ENCODE data around the gene MZT1. TPM values are rescaled to one million over a fixed set of nuclear protein-coding genes. Genes with fewer than 3 reads are reported as not detected.

The MZT1 gene
- total and polyA plus RNA-seq, 12 donors, result 5.8 to 9.6 (median 6.6) TPM

GRCh38 chr13:72694314-72694713 lies 33.1 kb downstream of the MZT1 start:
- H3K27me3 ChIP-seq, result peaks cover 0 to 8% (median 0%) of the 10 kb centered on the region in 7 donors
- TF ChIP-seq, protein P1, sequence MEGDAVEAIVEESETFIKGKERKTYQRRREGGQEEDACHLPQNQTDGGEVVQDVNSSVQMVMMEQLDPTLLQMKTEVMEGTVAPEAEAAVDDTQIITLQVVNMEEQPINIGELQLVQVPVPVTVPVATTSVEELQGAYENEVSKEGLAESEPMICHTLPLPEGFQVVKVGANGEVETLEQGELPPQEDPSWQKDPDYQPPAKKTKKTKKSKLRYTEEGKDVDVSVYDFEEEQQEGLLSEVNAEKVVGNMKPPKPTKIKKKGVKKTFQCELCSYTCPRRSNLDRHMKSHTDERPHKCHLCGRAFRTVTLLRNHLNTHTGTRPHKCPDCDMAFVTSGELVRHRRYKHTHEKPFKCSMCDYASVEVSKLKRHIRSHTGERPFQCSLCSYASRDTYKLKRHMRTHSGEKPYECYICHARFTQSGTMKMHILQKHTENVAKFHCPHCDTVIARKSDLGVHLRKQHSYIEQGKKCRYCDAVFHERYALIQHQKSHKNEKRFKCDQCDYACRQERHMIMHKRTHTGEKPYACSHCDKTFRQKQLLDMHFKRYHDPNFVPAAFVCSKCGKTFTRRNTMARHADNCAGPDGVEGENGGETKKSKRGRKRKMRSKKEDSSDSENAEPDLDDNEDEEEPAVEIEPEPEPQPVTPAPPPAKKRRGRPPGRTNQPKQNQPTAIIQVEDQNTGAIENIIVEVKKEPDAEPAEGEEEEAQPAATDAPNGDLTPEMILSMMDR (IDR thresholded peaks at IDR 0.05), result no peak
- ATAC-seq, result no peak
- H3K4me3 ChIP-seq, result no peak overlapping the region
- 20 to 22% methylated on average over 8 of the region's 8 CpGs for WGBS, 2 donors
- no peak for DNase-seq
- H3K27ac ChIP-seq, result no peak overlapping the region
- H3K36me3 ChIP-seq, result no peaks in the 10 kb centered on the region
- intact Hi-C loops (cut with DNase I), result loop anchor here in 3 of 10 donors (5.0 kb wide), 2 partner anchors 47 to 52 kb away; no protein-coding TSS in a partner anchor
- H3K9me3 ChIP-seq, result peaks cover 0 to 9% (median 0%) of the 10 kb centered on the region in 11 donors
- H3K4me1 ChIP-seq, result no peaks in the 10 kb centered on the region

- TF ChIP-seq, protein P1 (IDR thresholded peaks at IDR 0.05), result no peak
- H3K36me3 ChIP-seq, result no peaks in the 10 kb centered on the region
- 78 to 81% methylated on average over 5 of the region's 5 CpGs for WGBS, 2 donors
Observed at GRCh38 chr13:72693832-72694231, 33.6 kb downstream of the MZT1 start.

GRCh38 chr13:72692884-72693514 lies 34.4 kb downstream of the MZT1 start:
- 80 to 85% methylated on average over 5 of the region's 5 CpGs for WGBS, 2 donors
- TF ChIP-seq, protein P1 (IDR thresholded peaks at IDR 0.05), result no peak
- H3K27ac ChIP-seq, result no peak overlapping the region
- no peaks in the 10 kb centered on the region for H3K36me3 ChIP-seq
- H3K9me3 ChIP-seq, result peaks cover 0 to 9% (median 0%) of the 10 kb centered on the region in 11 donors
- H3K4me3 ChIP-seq, result no peak overlapping the region
- DNase-seq (no peak), ATAC-seq (no peak)
- no peaks in the 10 kb centered on the region for H3K27me3 ChIP-seq
- H3K4me1 ChIP-seq, result no peaks in the 10 kb centered on the region
- intact Hi-C loops (cut with DNase I), result loop anchor here in 3 of 10 donors (5.0 kb wide), 2 partner anchors 46 to 51 kb away; no protein-coding TSS in a partner anchor

More at GRCh38 chr13:72693832-72694231, 33.6 kb downstream of the MZT1 start:
- ATAC-seq, result no peak
- no peak for DNase-seq
- no peak overlapping the region for H3K4me3 ChIP-seq
- H3K27ac ChIP-seq, result no peak overlapping the region
- intact Hi-C loops (cut with DNase I), result loop anchor here in 3 of 10 donors (5.0 kb wide), 2 partner anchors 47 to 52 kb away; no protein-coding TSS in a partner anchor
- no peaks in the 10 kb centered on the region for H3K4me1 ChIP-seq
- H3K27me3 ChIP-seq, result peaks cover 0 to 3% (median 0%) of the 10 kb centered on the region in 7 donors
- peaks cover 0 to 9% (median 0%) of the 10 kb centered on the region in 11 donors for H3K9me3 ChIP-seq

DNA sequence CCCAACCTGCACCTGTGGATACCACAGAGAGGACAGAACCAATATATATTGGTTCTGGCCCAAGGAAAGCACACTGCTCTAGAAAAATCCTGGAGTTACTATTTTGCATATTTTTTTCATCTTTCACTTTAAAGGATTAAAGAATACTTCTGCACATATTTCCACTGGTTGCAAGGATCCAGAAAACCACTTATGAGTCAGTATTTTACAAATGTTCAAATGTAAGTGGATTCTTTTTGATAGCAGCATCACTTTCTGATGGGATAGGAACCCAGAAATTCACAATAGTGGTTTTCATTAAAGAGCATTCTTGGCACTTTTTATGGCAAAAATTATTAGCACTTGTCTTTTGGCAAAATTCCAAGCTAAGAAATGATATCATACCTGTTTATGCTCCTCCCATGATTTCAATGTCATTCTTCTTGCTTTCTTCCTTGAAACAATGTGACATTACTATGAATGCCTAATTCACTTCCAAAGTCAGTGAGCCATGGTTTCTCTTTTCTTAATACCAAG lies 38.2 kb downstream of the MZT1 start:
- Histone ChIP-seq H3K4me1 (peaks cover 0 to 7% (median 0%) of the 10 kb centered on the region in 9 donors), H3K27me3 (no peaks in the 10 kb centered on the region), H3K36me3 (no peaks in the 10 kb centered on the region), H3K4me3 (no peak overlapping the region), H3K27ac (no peak overlapping the region), H3K9me3 (peaks cover 0 to 9% (median 0%) of the 10 kb centered on the region in 11 donors)
- TF ChIP-seq, protein P1 (IDR thresholded peaks at IDR 0.05), result no peak
- ATAC-seq (no peak), DNase-seq (no peak)
- intact Hi-C loops (cut with DNase I), result no loop called here
